ENCODE results near the gene IZUMO3. TPM values are rescaled to one million over a fixed set of nuclear protein-coding genes. Genes with fewer than 3 reads are reported as not detected.

Gene IZUMO3
- total and polyA plus RNA-seq, 2 of the 8 experiments (the other 6 are each of a cell fraction or from before 2014, with no cell fraction given), result not detected

DNA sequence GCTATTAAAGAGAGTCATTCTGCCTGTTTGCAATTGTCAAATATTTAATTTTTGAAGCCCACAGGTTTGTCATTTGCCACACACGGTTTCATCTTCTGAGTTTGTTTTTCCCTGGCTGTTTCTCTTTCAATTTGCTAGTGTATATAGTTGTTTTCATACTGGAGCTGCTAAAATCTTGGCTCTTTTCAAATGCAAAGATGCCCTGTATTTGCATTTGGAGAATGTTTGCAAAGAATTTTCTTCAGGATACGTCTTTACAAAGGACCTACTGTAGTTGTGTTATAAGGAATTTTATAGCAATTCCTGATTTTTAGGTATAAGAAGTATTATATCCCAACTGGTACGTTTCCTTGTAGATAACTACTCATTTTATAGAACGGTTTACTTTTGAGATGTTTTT is 48.0 kb downstream of the IZUMO3 start (continued):
- TF ChIP-seq, protein P1, sequence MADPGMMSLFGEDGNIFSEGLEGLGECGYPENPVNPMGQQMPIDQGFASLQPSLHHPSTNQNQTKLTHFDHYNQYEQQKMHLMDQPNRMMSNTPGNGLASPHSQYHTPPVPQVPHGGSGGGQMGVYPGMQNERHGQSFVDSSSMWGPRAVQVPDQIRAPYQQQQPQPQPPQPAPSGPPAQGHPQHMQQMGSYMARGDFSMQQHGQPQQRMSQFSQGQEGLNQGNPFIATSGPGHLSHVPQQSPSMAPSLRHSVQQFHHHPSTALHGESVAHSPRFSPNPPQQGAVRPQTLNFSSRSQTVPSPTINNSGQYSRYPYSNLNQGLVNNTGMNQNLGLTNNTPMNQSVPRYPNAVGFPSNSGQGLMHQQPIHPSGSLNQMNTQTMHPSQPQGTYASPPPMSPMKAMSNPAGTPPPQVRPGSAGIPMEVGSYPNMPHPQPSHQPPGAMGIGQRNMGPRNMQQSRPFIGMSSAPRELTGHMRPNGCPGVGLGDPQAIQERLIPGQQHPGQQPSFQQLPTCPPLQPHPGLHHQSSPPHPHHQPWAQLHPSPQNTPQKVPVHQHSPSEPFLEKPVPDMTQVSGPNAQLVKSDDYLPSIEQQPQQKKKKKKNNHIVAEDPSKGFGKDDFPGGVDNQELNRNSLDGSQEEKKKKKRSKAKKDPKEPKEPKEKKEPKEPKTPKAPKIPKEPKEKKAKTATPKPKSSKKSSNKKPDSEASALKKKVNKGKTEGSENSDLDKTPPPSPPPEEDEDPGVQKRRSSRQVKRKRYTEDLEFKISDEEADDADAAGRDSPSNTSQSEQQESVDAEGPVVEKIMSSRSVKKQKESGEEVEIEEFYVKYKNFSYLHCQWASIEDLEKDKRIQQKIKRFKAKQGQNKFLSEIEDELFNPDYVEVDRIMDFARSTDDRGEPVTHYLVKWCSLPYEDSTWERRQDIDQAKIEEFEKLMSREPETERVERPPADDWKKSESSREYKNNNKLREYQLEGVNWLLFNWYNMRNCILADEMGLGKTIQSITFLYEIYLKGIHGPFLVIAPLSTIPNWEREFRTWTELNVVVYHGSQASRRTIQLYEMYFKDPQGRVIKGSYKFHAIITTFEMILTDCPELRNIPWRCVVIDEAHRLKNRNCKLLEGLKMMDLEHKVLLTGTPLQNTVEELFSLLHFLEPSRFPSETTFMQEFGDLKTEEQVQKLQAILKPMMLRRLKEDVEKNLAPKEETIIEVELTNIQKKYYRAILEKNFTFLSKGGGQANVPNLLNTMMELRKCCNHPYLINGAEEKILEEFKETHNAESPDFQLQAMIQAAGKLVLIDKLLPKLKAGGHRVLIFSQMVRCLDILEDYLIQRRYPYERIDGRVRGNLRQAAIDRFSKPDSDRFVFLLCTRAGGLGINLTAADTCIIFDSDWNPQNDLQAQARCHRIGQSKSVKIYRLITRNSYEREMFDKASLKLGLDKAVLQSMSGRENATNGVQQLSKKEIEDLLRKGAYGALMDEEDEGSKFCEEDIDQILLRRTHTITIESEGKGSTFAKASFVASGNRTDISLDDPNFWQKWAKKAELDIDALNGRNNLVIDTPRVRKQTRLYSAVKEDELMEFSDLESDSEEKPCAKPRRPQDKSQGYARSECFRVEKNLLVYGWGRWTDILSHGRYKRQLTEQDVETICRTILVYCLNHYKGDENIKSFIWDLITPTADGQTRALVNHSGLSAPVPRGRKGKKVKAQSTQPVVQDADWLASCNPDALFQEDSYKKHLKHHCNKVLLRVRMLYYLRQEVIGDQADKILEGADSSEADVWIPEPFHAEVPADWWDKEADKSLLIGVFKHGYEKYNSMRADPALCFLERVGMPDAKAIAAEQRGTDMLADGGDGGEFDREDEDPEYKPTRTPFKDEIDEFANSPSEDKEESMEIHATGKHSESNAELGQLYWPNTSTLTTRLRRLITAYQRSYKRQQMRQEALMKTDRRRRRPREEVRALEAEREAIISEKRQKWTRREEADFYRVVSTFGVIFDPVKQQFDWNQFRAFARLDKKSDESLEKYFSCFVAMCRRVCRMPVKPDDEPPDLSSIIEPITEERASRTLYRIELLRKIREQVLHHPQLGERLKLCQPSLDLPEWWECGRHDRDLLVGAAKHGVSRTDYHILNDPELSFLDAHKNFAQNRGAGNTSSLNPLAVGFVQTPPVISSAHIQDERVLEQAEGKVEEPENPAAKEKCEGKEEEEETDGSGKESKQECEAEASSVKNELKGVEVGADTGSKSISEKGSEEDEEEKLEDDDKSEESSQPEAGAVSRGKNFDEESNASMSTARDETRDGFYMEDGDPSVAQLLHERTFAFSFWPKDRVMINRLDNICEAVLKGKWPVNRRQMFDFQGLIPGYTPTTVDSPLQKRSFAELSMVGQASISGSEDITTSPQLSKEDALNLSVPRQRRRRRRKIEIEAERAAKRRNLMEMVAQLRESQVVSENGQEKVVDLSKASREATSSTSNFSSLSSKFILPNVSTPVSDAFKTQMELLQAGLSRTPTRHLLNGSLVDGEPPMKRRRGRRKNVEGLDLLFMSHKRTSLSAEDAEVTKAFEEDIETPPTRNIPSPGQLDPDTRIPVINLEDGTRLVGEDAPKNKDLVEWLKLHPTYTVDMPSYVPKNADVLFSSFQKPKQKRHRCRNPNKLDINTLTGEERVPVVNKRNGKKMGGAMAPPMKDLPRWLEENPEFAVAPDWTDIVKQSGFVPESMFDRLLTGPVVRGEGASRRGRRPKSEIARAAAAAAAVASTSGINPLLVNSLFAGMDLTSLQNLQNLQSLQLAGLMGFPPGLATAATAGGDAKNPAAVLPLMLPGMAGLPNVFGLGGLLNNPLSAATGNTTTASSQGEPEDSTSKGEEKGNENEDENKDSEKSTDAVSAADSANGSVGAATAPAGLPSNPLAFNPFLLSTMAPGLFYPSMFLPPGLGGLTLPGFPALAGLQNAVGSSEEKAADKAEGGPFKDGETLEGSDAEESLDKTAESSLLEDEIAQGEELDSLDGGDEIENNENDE (IDR thresholded peaks at IDR 0.05; ENCODE audit: insufficient replicate concordance, low read length), result peak; percentile 78
- no peak for TF ChIP-seq SP2 (IDR thresholded peaks at IDR 0.05; ENCODE audit: low read length)
- TF ChIP-seq NANOG (IDR thresholded peaks at IDR 0.05; ENCODE audit: insufficient read depth, low read depth, low read length, poor library complexity, severe bottlenecking), result no peak
- TF ChIP-seq TEAD4 (IDR thresholded peaks at IDR 0.05; ENCODE audit: low read depth, low read length), result peak; percentile 36; the same call in 1 of the 2 replicates
